ENCODE results near the gene SOX5. TPM values are rescaled to one million over a fixed set of nuclear protein-coding genes. Genes with fewer than 3 reads are reported as not detected.
"Not testable (repeated sequence)": the region's sequence is repeated elsewhere in the genome, so short reads cannot be mapped to it uniquely, and the experiment has no call there.

Gene SOX5
- total RNA-seq, 1 donor from 2014 or later = 0.51 TPM

GRCh38 chr12:23830210-23830609 is 119.3 kb downstream of the SOX5 start:
- no peak for DNase-seq

GRCh38 chr12:23827353-23827752 is 122.1 kb downstream of the SOX5 start:
- no peak for DNase-seq

DNA sequence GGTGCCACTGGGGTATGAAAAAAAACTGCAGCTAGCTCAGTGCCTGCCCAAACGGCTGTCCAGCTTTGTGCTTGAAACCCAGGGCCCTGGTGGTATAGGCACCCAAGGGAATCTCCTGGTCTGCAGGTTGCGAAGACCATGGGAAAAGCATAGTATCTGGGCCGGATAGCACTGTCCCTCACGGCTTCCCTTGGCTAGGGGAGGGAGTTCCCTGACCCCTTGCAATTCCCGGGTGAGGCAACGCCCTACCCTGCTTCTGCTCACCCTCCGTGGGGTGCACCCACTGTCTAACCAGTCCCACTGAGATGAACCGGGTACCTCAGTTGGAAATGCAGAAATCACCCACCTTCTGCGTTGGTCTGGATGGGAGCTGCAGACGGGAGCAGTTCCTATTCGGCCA is 124.3 kb downstream of the SOX5 start:
- not testable (repeated sequence) for DNase-seq

DNA sequence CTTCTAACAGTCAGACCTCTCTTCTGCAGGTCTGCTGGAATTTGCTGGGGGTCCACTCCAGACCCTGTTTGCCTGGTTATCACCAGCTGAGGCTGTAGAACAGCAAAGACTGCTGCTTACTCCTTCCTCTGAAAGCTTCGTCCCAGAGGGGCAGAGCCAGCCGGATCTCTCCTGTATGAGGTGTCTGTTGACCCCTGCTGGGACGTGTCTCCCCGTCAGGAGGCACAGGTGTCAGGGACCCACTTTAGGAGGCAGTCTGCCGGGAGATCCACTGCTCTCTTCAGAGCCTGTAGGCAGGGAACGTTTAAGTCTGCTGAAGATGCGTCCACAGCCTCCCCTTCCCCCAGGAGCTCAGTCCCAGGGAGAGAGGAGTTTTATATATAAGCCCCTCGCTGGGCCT is 125.1 kb downstream of the SOX5 start:
- no peak for DNase-seq

DNA sequence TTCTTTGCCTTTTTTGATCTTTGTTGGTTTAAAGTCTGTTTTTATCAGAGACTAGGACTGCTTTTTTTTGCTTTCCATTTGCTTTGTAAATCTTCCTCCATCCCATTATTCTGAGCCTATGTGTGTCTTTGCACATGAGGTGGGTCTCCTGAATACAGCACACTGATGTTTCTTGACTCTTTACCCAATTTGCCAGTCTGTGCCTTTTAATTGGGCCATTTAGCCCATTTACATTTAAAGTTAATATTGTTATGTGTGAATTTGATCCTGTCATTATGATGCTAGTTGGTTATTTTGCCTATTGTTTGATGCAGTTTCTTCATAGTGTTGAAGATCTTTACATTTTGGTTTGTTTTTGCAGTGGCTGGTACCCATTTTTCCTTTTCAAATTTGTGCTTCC is 126.6 kb downstream of the SOX5 start:
- DNase-seq = not testable (repeated sequence)

DNA sequence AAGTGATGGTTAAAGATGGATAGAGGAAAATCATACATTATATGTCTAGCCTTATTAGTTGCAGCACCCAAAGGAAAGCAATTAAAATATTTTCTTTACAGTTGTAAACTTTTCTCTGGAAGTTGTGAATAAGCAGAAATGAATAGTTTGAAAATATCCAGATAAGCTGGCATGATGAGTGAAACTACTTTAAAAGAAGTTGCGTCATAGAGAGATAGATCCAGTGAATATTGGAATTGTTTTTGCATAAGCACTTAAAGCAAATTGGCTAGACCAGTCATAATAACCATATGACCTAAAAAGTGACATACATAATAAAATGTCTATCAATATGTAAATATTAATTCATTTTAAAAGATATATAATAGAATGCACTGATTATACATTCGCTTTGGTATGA is 132.1 kb downstream of the SOX5 start:
- no peak for DNase-seq

GRCh38 chr12:23816394-23816851 is 133.0 kb downstream of the SOX5 start:
- DNase-seq = no peak

DNA sequence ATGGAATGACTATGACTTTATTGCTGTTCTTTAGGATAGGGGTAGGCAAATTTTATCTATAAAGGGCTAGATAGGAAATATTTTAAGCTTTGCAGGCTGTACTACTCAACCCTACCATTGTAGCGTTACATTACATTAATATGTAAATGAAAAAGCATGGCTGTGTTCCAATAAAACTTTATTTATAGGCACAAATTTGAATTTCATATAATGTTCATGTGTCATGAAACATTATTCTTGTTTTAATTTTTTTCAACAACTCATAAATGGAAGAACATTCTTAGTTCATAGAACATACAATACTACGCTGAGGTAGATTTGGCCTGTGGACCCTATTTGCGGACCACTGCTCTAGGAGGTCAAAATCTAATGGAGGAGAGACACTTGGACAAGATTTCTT is 133.7 kb downstream of the SOX5 start:
- no peak for DNase-seq

DNA sequence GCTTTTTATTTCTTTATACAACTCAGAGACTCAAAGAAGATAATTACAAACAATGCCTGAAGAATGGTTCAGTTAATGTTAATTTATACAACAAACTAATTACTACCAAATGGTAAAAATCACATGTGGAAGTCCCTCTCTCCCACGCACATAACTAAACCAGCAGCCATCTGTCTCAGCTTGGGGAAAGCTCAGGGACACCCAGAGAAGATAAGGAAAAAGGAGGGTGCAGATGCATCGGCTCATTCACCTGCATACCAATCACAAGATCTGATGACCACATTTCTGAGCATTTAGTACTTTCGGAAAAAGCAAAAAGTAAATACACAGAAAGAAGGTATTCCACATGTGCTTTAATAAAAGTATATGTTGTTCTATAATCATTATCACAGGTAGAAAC is 136.3 kb downstream of the SOX5 start:
- no peak for DNase-seq

DNA sequence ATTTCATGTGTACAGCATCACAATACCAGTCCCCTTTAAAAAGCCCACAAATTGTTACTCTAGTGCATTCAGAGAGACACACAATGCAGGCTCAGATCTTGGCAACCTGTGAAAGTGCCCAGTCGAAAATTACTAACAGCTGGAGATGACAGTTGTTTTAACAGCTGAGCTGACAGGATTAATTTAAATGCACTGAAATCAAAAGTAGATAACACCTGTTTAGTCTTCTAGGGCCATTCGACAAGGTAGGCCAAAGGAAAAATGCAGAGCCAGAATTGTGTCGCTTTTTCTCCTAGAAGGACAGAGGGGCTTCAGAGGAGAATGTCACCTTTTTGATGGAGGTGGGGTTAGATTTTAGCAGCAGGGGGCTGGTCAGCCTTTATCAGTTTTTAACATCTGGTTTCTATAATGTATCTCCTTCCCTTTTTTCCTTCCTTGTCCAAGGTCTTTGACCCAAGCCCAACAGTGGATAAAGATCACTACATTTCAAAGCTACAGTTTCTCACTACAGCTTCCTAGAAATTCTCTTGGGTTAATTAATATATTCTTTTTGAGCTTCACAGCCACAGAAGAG is 139.1 kb downstream of the SOX5 start:
- no peak for DNase-seq

GRCh38 chr12:23803540-23803939 is 145.9 kb downstream of the SOX5 start:
- no peak for DNase-seq

DNA sequence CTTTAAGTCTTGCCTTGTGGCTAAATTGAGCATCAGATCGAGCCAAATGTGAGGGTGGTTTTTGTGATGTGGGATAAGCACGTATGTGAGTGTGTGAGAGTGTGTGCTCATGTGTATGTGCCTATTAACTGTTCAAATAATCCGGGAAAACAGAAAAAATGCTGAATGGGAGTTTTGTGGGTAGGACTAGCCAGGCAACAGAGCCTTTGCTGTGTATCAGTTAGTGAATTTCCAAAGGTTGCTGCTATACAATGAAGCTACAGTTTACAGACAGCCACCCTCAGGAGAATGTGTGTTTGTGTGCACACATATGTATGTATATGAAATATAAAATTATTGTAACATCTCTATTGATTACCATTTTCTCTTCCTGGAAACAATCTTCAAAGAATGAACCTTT is 154.0 kb downstream of the SOX5 start:
- no peak for DNase-seq

DNA sequence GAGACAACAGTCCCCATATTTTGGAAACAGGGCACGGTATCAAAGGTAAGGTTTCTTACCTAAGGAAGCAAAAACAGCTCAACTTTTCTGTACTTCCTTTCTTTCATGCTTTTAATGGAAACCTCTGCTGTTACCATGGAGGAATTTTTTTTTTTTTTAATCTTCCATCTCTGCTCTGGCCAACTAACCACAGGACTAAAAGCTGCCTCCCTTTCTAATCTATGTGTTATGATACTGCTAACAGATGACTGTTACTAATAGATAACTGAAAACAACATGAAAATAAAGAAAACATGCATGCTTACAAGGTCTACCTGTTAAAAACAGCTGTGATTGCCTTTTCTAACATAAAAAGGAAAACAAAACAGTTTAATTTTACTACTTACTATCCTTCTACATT is 168.4 kb downstream of the SOX5 start:
- DNase-seq = no peak

DNA sequence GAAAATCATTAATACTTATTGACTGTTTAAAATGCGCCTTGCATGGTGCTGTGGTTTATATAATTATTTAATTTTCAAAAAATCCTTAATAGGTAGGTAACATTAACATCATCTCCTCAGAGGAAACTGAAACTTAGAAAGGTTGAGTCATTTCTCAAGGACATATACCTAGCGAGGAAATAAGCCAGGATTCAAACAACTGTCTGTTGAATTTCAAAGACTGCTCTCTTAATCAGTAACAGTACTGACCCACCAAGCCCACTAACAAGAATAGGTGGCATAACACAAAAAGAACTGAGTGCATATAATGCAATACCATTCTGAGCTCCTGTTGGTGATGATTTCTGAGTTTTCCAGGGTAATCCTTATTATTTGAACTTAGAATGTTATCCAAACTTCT is 174.3 kb downstream of the SOX5 start:
- no peak for DNase-seq

DNA sequence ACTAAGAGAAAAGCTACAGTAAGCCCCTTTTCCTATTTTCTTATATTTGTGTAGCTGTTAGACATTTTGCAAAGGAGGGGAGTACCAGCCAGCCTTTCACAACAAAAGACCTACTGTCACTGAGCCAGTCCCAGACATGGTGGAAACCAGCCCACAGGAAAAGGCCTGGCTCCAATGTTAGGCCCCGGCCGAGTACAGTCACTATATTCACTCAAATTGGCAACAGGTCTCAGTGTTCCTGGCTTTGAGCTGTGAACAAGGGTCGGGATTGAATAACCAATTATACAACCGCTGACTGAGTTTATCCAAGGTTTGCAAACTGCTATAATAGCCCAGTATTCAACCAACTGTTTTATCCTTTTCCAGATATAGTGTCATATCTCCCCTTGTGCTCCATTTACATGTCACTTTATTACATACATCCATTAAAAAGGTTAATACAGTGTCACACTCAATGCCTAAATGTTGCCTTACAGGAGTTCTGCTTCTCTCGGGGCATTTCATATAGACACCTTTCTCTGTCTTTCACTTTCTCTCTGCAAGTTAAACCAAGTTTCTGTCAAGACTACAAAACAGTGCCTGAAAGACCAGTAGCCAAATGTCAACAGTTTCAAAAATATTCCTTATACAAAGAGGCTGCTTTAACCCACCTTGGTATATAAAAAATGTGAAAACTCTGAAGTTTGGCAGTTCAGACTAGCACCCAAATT is 178.1 kb downstream of the SOX5 start:
- DNase-seq = no peak

DNA sequence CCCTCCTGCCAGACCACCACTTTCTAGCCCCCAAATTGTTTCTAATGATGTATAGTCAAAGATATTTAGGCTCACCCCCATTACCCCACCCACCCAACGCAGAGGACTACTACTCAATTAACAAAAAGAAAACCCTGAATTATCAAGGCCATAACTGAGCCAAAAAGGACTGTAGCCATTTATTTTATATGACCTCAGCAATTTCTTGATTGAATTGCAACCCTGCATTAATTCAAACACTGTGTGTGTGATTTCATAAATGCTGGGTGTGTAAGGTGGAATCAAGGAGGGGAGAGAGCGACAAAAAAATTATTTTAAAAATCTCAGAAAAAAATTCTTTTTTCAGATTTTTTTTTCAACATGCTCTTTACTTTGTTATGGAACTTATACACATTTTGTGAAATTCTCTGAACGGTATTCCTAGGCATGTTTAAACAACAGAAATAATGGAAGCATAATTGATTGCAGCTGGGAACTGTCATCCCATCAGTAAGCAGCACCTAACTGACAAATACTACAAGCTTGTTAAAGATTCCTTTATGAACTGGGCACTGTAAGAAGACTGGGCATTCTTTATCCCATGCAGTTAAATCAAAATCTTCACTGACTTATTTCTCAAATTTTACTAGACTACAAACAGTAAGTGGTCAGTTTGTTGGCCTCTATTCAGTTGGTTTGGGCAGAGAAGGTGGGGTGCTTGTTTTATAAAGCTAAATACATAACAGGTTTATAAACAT is 179.1 kb downstream of the SOX5 start:
- no peak for DNase-seq

DNA sequence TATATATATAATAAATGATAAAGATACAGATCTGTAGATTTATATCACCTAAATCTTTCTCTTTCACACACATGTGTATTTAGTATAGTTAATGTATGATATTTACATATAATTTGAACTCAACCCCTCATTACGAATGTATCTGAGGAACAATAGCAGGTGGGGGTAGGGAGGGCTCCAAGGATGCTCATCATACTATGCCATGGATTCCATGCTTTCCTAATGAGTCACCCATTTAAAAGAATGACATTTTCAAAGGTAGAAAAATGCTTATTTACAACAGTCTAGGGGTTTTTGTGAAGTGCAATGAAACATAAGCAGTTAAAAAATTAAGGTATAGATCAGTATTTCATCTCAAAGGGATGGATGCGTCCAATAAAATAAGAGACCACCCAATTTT is 181.6 kb downstream of the SOX5 start:
- DNase-seq = no peak

DNA sequence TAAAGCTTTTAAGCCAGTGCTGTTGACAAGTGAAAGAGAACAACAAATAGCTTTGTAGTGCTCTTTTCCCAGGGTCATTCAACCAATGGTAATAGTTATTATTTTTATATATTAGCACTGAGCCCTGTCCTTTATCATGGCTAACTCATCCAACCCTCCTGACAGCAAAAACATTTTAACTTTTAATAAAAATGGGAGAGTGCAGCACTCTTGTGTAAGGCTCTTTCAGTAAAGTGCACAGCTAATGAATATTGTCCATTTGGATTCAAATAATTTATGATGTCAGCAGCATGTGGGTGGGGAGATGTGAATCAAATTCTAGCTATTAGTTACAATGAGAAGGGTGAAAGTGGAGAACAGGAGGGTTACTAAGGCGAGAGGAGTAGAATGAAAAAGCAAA is 185.7 kb downstream of the SOX5 start:
- no peak for DNase-seq

GRCh38 chr12:23760495-23760894 is 189.0 kb downstream of the SOX5 start:
- no peak for DNase-seq

DNA sequence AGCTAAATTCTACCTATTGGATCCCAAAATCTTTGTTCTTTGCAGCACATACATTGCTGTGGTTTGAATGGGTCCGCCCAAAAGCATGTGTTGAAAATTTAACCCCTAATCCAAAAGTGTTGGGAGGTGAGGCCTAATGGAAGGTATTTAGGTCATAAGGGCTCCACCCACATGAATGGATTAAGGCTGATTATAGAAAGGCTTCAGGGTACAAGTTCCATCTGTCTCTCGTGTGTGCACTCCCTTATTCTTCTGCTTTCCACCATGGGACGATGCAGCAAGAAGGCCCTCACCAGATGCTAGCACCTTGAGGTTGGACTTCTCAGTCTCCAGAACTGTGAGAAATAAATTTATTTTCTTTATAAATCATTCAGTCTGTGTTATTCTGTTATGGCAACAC is 190.9 kb downstream of the SOX5 start:
- DNase-seq = no peak

DNA sequence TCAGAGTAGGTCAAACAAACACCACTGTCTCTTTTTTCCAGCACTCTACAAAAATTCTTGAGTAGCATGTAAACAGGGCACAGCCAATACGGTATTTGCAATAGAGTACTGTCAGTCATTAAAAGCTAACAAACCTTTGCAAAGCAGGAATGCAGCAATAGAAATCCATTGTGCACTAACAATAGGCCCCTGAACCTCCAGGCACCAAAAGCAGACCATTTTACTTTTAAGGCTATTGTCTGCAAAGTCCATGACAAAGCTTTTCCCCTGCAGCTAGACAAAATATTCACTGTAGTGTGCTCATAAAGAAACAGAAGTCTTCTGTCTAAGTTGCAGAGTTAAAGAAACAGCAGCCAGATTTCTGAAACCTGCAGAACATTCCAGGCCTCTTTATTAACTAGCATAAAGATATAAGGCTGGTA is 191.9 kb downstream of the SOX5 start:
- DNase-seq = no peak

DNA sequence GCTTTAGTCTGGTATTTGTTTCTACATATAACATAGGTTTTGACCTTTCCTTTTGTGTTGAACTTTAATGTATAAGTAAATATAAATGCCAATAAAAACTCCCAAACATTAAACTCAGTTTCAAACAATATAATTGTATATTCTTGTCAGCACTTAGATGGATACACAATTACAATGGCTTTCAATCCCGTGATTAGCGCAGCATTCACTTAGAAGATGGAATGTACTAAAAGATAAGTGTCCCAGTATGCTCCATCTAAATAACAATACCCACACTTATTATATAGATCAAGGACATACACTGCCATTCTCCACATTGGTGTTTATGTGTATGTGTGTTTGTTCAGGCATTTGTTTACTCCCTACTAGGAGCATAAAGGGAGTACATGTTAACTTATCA is 193.1 kb downstream of the SOX5 start:
- no peak for DNase-seq

DNA sequence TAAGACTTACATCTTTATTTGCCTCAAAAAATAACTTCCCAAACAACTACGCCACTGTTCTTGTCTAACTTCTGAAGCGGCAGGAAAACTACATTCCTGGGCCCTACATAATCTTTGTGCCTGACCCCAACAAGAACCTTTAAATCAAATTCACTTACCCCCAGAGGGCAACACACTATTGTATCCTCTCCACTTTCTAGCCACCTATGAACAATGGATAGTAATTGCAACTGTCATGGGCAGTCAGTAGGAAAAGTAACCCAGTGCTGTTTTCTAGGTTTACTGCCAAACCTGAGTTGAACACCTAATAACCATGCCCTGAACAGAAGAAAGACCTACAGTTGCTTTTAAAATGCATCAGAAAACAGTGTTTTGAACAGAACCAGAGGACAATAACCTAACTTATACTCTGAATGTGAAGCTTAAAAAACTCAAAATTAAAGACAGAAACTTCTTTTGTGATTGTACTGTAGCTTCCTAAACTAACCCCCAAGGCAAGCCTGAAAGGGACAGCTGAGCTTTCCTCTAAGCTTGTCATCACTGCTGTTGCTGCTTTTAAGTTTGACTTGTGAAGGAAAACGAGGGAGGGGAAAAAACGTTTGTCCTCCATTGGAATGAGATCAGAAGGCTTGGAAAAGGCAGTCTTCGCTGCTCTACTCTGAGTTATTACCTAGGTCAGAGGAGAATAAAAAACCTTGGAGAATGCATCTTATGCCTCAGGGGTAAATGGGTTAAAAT is 195.7 kb downstream of the SOX5 start:
- no peak for DNase-seq
